ENCODE results near the gene HTR3B. TPM values are rescaled to one million over a fixed set of nuclear protein-coding genes. Genes with fewer than 3 reads are reported as not detected.
A peak's percentile ranks its signal among the peaks of the same experiment; 100 is the strongest.
"Not testable (repeated sequence)": the region's sequence is repeated elsewhere in the genome, so short reads cannot be mapped to it uniquely, and the experiment has no call there.

HTR3B gene
- total RNA-seq, 1 donor from 2014 or later: not detected

DNA sequence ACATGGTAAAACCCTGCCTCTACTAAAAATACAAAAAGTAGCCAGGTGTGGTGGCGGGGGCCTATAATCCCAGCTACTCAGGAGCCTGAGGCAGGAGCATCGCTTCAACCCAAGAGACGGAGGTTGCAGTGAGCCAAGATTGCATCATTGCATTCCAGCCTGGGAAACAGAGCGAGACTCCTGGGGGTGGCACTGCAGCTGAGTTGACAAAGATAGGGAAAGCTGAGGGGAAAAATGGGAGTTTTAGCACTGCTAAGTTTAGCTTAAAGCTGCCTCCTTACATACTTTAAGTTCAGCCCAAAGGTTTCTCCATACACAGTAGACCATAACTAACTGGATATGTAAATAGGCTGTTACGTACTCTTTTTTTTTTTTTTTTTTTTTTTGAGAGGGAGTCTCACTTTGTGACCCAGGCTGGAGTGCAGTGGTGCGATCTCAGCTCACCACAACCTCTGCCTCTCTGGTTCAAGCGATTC lies 20.2 kb upstream of the HTR3B start:
- no peak for DNase-seq

DNA sequence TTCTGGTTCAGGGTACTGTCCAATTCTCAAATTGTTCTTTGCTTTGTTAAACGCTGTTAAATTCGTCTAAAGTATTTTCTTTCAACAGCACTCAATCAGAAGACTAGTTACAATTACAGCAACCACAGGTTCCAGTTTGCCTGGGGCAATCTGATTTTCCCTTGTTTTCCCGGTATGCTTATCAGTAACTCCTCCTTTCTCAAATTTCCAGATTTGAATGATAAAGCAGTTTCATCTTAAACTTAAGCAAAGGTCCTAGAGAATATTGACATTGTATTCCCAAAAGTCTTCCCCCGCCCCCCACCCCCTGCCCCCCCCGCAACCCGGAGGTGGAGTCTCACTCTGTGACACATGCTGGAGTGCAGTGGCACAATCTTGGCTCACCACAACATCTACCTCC lies 18.7 kb upstream of the HTR3B start:
- no peak for DNase-seq

DNA sequence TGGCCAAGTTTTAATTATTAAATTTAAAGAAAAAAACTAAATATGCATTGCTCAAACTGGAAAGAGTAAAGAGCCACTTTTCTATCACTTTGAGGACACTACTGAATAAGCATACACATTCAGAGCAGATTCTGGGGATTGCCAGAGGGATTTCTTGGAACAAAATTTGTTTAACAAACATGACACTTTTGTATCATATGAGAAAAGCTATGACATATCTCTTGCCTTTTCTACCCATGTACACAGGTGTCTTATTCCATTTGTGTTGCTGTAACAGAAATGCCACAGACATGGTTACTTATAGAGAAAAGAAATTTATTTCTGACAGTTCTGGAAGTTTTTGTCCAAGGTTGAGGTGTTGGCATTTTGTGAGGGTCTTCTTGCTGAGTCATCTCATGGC lies 15.7 kb upstream of the HTR3B start:
- no peak for DNase-seq

DNA sequence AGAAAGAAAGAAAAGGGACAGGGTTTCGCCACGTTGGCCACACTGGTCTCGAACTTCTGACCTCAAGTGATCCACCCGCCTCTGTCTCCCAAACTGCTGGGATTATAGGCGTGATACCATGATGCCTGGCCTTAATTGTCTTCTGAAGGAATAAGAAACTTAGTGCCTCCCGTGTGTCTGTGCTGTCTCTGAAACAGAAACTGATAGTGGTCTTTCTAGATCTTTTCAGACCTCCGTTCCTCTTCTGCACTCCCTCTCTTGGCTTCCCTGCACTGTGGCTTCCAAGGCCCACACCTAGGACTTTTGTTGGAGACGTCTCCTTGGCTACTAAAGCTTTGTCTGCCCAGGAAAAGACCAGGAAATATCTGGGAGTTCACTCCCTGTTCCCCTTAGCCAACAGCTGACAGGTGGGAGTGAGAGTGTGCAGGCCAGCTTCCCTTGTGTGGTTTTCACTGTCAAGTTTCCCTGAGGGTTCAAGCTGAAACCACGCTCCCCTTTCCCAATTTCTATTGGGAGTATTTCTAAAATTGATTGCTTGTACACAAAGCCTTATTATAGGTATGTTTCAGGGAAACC lies 10.1 kb upstream of the HTR3B start:
- DNase-seq: peak; percentile 43

DNA sequence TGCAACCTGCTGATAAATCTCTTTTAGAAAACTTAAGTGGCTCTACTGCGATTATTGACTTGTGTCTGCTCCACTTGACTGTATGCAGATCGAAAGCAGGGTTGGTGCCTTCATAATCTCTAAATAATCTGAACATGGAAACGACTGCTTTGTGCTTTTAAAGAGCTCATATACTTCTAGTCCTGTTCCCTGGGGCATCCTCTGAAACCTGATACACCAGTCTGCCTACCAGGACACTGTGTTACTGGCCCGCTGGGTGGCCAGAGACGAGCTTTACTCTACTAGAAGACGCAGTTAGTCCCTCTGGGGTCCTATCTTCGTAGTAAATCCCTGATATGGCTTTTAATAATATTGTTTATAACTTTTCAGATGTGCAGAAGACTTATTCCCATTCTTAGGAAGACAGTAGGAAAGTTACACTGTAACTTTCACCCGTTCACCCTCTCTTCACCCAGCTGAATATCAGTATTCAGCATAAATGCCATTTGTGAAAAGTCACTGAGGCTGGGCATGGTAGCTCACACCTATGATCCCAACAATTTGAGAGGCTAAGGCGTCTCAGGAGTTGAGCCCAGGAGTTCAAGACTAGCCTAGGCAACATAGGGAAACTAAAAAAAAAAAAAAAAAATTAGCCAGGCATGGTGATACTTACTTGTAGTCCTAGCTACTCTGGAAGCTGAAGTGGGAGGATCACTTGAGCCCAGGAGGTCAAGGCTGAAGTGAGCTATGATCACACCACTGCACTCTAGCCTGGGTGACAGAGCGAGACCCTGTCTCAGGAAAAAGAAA lies 9.0 kb upstream of the HTR3B start:
- DNase-seq: no peak

DNA sequence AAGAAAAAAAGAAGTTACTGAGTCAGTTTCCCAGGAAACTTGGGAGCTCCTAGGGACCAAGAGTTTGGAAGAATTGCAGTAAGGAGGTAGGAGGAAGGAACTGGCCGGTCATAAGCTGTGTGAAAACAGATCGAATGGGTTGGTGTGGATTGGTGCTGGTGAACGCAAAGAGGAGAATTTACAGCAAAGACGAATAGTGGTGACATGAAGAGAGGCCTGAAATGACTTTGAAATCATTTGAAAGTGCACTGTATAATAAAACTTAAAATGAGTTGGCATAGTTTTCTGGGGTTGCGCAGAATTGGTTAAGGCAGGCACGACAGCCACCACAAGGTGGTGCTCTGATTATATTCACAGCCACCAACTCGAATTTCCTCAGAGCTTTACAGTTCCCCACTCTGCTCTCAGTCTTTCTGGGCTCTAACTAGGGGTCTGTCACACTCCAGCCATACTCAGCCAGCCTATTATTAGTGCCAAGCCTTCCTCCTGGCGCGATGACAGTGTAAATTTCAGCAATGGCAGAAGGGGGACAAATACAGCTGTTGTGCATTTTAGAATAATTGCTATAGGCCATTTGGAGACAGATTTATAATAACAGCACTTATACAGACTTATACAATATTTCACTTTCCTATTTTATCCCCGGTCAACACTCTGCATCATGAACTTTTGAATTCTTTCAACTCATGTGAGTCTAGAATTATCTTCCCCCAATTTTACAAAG lies 8.3 kb upstream of the HTR3B start:
- peak; percentile 61 for DNase-seq

DNA sequence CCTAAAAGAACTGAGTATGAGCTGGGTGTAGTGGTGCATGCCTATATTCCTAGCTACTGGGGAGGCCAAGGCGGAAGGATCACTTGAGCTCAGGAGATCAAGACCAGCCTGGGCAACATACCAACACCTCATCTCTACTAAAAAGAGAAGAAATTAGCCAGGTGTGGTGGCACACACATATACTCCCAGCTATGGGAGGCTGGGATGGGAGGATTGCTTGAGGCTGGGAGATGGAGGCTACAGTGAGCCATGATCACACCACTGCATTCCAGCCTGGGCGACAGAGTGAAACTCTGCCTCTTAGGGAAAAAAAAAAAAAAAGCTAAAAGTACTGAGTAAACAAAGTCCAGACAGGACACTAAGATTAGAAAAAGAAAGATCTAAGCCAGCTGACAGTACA lies 3.5 kb upstream of the HTR3B start:
- DNase-seq: no peak

DNA sequence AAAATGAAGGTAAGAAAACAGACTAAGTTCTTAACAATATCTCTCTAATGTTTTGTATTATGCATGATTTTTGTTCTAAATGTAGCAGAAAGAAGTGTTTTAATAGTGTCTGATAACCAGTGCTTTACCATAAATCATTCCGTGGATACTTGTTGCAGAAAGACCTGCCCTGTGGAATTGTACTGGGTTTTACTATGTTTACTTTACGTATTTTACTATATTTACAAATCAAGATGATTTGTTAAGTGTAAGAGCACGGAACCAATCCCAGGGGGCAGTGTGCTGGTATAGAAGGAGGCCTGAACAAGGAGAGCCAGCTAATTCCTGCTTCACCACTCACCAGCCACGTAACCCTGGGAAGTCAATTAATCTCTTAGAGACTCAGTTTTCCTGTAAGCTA lies 1.4 kb downstream of the HTR3B start:
- DNase-seq: peak; percentile 12

DNA sequence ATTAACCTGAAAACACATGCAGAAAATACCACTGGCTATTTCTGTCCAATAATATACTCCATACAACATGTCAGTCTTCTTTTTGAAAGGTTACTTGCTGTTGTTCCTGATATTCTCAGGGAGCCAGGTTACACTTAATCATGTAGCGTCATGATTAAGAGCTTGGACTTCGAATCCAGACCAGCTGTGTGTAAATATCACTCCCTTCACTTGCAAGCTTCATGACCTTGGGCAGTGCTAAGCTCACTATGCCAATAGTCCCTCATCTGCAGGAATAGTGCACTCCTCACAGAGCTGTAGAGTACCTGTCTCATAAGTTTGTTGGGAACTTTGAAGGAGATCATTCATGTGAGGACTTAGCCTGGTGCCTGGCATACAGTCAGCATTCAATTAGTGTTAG lies 1.9 kb downstream of the HTR3B start:
- DNase-seq: no peak

DNA sequence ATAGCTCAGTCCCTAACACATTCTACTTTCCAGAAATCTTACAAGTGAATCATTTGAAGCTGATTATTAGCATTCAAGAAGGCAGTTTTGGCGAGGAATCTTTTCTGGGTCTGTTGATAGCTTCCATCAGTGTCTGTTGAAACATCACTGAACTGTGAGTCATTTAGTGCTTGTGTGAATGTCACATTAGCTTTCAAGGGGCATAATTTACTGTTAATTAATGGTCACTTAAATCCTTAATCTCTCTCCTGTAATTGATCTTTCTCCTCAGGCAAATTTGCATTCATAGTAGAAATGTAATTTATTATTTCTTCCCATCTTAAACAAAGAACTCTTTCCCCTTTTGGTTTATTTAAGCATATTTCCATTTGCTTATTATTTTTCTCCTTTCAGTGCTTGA lies 2.6 kb downstream of the HTR3B start:
- no peak for DNase-seq

DNA sequence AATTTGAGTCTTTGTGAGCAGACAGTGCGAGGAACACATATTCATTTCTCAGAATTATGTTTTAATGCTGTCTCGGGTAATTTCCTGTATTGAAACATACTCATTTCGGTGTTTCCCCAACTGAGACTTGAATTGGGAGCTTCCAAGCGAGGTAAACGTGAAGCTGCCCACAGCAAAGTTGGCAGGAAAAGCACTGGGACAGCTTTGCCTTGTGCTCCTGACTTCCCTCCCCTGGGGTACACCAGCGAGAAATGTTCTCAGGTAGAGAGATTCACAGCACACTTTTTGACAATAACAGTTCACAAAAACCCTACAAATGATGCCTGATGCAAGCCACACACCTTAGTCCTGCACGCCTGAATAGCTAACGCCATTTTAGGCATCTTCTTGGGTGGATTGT lies 3.1 kb downstream of the HTR3B start:
- DNase-seq: no peak

DNA sequence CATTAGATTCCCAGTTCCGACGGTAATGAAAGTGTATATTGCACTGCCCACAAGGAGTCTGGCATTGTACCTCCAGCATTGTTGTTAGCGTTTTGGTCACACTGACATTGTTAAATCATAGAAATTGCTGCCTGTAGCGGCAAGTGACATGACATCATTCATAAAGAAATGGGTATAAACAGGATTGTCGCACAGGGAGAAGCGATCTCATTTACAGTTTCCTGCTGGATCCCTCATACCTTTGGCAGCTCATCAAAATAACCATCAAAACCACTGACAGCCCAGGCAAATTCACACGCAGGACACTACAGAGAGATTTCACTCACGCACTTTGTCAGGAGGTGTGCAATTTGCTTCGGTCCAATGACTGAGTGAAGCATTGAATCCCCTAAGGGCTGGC lies 3.5 kb downstream of the HTR3B start:
- DNase-seq: no peak

DNA sequence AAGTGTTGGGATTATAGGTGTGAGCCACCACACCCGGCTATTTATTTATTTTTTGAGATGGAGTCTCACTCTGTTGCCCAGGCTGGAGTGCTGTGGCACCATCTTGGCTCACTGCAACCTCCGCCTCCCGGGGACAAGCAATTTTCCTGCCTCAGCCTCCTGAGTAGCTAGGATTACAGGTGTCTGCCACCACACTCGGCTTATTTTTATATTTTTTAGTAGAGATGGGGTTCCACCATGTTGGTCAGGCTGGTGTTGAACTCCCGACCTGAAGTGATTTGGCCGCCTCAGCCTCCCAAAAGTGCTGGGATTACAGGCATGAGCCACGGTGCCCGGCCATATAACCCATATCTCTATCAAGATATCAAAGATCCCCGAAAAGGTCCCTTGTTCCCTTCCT lies 6.9 kb downstream of the HTR3B start:
- DNase-seq: not testable (repeated sequence)

DNA sequence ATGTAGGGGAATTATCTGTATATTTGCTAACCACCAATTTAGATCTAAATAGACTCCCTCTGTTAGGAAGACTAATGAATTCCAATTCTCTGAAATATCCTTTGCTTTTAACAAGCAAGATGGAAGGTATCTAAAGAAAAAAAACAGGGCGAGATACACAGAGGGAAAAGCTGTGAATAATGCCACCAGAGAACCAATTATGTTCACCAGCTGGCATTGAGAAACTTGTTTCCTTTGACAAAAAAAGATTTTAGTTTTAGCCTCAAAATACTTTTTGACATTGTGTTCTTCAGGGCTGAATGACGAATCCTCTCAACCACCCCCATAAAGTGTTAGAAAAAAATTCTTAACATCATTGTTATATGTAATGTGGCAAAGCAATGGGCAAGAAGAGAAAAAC lies 19.0 kb downstream of the HTR3B start:
- DNase-seq: no peak

DNA sequence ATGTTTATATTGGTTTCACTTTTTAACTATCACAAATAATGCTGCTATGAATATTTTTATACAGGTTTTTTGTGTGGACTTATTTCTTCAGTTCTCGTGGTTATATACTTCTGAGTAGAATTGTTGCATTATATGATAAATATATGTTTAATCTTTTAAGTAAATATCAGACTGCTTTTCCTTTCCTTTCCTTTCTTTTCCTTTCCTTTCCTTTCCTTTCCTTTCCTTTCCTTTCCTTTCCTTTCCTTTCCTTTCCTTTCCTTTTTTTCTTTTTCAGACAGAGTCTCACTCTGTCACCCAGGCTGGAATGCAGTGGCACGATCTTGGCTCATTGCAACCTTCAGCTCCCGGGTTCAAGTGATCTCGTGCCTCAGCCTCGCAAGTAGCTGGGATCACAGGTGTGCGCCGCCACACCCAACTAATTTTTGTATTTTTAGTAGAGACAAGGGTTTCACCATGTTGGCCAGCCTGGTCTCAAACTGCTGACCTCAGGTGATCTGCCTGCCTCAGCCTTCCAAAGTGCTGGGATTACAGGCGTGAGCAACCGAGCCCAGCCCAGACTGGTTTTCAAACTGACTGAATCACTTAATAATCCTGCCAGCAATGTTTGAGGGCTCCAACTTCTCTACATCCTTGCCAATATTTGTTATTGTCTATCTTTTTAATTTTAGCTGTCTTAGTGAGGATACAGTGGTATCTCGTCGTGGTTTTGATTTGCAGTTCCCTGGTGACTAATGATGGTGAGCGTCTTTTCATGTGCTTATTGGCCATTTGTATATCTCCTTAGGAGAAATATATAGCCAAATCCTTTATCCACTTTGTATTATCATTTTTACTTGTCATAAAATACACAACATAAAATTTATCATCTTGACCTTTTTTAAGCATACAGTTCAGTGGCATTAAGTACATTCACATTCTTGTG lies 21.9 kb downstream of the HTR3B start:
- no peak for DNase-seq

DNA sequence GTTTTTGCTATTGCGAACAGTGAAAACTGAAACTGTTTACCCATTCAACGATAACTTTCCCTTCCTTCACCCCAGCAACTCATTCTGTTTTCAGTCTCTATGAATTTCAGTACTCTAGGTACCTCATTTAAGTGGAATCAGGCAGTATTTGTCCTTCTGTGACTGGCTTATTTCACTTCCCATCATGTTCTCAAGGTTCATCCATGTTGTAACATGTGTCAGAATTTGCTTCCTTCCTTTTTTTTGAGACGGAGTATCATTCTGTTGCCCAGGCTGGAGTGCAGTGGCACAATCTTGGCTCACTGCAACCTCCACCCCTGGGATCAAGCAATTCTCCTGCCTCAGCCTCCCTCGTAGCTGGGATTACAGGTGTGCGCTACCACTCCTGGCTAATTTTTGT lies 23.7 kb downstream of the HTR3B start:
- DNase-seq: no peak

DNA sequence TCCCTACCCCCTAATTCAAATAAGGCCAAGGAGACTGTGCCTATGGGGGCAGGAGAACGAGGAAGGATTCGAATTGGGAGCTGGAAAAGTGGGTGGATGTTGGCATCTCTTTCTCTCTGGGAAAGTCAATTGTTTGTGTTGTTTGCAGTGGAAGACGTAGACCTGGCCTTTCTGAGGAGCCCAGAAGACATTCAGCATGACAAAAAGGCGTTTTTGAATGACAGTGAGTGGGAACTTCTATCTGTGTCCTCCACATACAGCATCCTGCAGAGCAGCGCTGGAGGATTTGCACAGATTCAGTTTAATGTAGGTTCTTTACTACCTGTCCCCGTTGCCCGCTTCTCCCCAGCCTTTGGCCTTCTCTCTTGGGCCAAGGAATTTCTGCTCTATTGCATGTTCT lies 28.2 kb downstream of the HTR3B start:
- DNase-seq: no peak

DNA sequence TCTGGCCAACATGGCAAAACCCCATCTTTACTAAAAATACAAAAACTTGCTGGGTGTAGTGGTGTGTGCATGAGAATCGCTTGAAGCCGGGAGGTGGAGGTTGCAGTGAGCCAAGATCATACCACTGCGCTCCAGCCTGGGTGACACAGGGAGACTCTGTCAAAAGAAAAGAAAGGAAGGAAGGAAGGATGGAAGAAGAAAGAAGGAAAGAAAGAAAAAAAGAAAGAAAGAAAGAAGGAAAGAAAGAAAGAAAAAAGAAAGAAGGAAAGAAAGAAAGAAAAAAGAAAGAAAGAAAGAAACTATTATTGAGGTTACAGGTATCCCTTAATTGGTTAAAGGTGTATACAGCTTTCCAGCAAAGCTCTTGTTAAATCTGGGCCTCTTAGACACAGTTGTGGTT lies 29.6 kb downstream of the HTR3B start:
- not testable (repeated sequence) for DNase-seq

DNA sequence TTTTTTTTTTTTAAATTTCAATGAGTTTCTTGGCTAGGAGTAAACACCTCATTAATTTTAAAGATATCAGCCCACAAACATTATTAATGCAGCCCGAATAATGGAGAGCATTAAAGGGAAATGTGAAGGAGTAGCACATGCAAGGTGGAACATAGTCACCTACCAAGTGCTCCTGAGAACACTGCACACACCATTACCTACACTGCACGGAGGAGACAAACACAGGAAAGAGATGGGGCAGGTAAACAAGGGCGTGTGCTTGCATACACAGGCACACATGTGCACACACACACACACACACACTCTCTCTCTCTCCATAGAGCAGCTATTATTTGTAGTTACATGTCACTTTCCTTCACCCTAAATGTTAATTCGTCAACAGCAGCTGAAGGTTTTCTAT lies 30.2 kb downstream of the HTR3B start:
- no peak for DNase-seq

DNA sequence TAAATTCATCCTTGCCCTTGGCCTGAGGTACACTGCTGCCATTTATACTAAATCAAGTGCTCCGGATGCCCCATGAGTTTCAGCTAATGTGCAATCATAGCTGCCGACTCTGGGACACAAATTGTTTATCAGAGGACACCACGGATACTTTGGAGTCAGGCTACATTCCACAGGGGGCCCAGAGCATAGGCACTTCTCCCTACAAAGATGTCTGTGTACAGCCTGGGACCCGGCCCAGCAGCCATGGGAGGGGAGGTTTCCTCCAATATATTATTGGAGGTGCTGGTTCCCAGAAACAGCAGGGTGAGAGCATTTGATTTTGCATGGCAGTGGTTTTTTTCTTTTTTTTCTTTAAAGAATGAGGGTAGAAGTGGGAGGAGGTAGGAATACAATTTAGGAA lies 31.3 kb downstream of the HTR3B start:
- DNase-seq: no peak

DNA sequence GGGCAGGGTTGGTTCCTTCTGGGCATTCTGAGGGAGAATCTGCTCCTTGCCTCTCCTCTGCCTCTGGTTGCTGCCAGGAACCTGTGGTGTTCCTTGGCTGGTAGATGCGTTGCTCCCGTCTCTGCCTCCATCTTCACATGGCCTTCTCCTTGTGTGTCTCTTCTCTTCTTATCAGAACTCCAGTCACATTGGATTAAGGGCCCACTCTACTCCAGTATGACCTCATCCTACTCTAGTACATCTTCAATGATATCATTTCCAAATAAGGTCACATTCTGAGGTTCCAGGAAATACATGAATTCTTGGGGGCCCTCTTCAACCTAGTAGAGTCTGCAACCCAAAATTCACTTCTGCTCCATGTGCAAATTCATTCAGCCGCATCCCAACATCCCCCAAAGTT lies 33.3 kb downstream of the HTR3B start:
- no peak for DNase-seq

DNA sequence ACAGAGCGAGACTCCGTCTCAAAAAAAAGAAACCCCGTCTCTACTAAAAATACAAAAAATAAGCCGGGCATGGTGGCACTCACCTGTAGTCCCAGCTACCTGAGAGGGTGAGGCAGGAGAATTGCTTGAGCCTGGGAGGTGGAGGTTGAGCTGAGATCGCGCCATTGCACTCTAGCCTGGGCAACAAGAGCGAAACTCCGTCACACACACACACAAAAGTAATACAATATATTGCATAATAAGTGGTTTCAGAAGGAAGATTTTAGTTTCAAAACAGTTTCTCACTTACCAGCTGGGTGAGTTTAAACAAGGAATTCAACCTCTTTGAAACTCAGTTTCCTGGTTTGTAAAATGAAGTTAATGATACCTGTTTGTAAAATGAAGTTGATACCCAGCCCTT lies 37.7 kb downstream of the HTR3B start:
- DNase-seq: no peak

DNA sequence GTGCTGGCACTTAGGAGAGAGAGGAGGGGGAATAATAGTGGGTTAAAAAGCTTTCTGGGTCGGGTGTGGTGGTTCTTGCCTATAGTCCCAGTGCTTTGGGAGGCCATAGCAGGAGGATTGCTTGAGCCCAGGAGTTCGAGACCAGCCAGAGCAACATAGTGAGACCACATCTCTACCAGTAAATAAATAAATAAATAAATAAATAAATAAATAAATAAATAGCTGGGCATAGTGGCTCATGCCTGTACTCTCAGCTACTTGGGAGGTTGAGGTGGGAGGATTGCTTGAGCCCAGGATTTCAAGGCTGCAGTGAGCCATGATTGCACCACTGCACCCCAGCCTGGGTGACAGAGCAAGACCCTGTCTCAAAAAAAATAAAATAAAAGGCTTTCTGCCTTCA lies 41.6 kb downstream of the HTR3B start:
- DNase-seq: not testable (repeated sequence)

Data from dermis blood vessel endothelial cell (primary cell).